Calu3 (cell line): ENCODE measurements around the gene TADA2B. TPM values are rescaled to one million over a fixed set of nuclear protein-coding genes. Genes with fewer than 3 reads are reported as not detected.

ENCODE experiments used
- BruUV-seq: library from RNA; stranded (reverse); fragments of 400-500 nt; replicated peaks from 2 replicates; lab custom pipeline; 2021; lab: Mats Ljungman, UMichigan
- CTCF ChIA-PET: fragments of 300-600 bp; sonication (Branson Sonifier 250); formaldehyde crosslinking; loops from one replicate; lab custom pipeline; 2022; ENCODE audit warnings: antibody characterized with exemption; lab: Charles Lee
- DNase-seq: peaks from one replicate; pipeline ENCODE4 v3.0.0; 2022
- H3K27ac Mint-ChIP-seq: one replicate; pipeline ENCODE4 v1.8.0; 2022; ENCODE audit warnings: mixed read lengths; ENCODE audit not compliant: unreplicated experiment
- H3K27me3 Mint-ChIP-seq: one replicate; pipeline ENCODE4 v1.8.0; 2022; ENCODE audit warnings: mixed read lengths; ENCODE audit not compliant: unreplicated experiment
- H3K36me3 Mint-ChIP-seq: one replicate; pipeline ENCODE4 v1.8.0; 2022; ENCODE audit warnings: mild to moderate bottlenecking, moderate library complexity, mixed read lengths; ENCODE audit not compliant: insufficient read depth, unreplicated experiment
- H3K4me1 Mint-ChIP-seq: one replicate; pipeline ENCODE4 v1.8.0; 2022; ENCODE audit warnings: mild to moderate bottlenecking, low read depth, mixed read lengths; ENCODE audit not compliant: unreplicated experiment
- H3K4me3 Mint-ChIP-seq: one replicate; pipeline ENCODE4 v1.8.0; 2022; ENCODE audit warnings: mild to moderate bottlenecking, low read depth, moderate library complexity, mixed read lengths; ENCODE audit not compliant: unreplicated experiment
- H3K9me3 Mint-ChIP-seq: one replicate; pipeline ENCODE4 v1.8.0; 2022; ENCODE audit warnings: low read depth, mixed read lengths; ENCODE audit not compliant: unreplicated experiment
- CTCF ChIP-seq: fragments of 200-600 bp; IDR thresholded peaks from one replicate; pipeline ENCODE4 v1.8.0; 2022; ENCODE audit warnings: antibody characterized with exemption; ENCODE audit not compliant: unreplicated experiment
- intact Hi-C: fragments of 100-400 bp; cut with micrococcal nuclease; formaldehyde crosslinking; loops from one replicate; pipeline ENCODE4 v1.10.0; 2022; ENCODE audit not compliant: unreplicated experiment
- total RNA-seq: library from RNA; stranded (reverse); gene quantifications from 2 replicates; pipeline ENCODE4 v1.2.3, GENCODE V29; 2022

Gene TADA2B
- total RNA-seq, 1 experiment from 2014 or later = 15.1 TPM

- TF ChIP-seq CTCF = no peak
- Mint-ChIP-seq H3K27ac (no peak overlapping the region), H3K9me3 (no peaks in the 10 kb centered on the region), H3K4me1 (no peaks in the 10 kb centered on the region), H3K27me3 (peaks cover 4% of the 10 kb centered on the region), H3K36me3 (no peaks in the 10 kb centered on the region), H3K4me3 (no peak overlapping the region)
- intact Hi-C loops = no loop called here
- BruUV-seq = no TSS peak
- DNase-seq = no peak
- CTCF ChIA-PET = no interaction called here
These were observed 43.2 kb downstream of the TADA2B start for GRCh38 chr4:7086384-7086783.

- Mint-ChIP-seq H3K27ac (no peak overlapping the region), H3K36me3 (no peaks in the 10 kb centered on the region), H3K4me1 (no peaks in the 10 kb centered on the region), H3K27me3 (peaks cover 8% of the 10 kb centered on the region), H3K4me3 (no peak overlapping the region), H3K9me3 (no peaks in the 10 kb centered on the region)
- BruUV-seq = no TSS peak
- TF ChIP-seq CTCF = no peak
- CTCF ChIA-PET = no interaction called here
- intact Hi-C loops = no loop called here
- DNase-seq = no peak
These were observed 43.9 kb downstream of the TADA2B start for GRCh38 chr4:7087036-7087435.

- H3K4me3 Mint-ChIP-seq = no peak overlapping the region
- no TSS peak for BruUV-seq
- H3K36me3 Mint-ChIP-seq = no peaks in the 10 kb centered on the region
- DNase-seq = no peak
- intact Hi-C loops = no loop called here
- H3K27ac Mint-ChIP-seq = no peak overlapping the region
- no peak for TF ChIP-seq CTCF
- no peaks in the 10 kb centered on the region for H3K9me3 Mint-ChIP-seq
- peaks cover 24% of the 10 kb centered on the region for H3K27me3 Mint-ChIP-seq
- CTCF ChIA-PET = no interaction called here
- H3K4me1 Mint-ChIP-seq = no peaks in the 10 kb centered on the region
These were observed 46.2 kb downstream of the TADA2B start for GRCh38 chr4:7089213-7089986.

- TF ChIP-seq CTCF = no peak
- Mint-ChIP-seq H3K27ac (no peak overlapping the region), H3K4me3 (no peak overlapping the region), H3K4me1 (no peaks in the 10 kb centered on the region), H3K27me3 (peaks cover 45% of the 10 kb centered on the region), H3K9me3 (no peaks in the 10 kb centered on the region), H3K36me3 (no peaks in the 10 kb centered on the region)
- no peak for DNase-seq
- CTCF ChIA-PET = no interaction called here
- no TSS peak for BruUV-seq
- intact Hi-C loops = no loop called here
These were observed 48.9 kb downstream of the TADA2B start for GRCh38 chr4:7092026-7092425.
